ENCODE results near the gene ANKRD63. TPM values are rescaled to one million over a fixed set of nuclear protein-coding genes. Genes with fewer than 3 reads are reported as not detected.

Gene ANKRD63
- total and polyA plus RNA-seq, 9 of the 15 experiments (the other 6 are each of a cell fraction or from before 2014, with no cell fraction given): 1.3 to 2.0 (median 1.8) TPM; not detected in 6

- TF ChIP-seq TFAP4 (CRISPR knock-in tag; IDR thresholded peaks at IDR 0.05; ENCODE audit: borderline replicate concordance): peak; percentile 62; the same call in 1 of the 2 replicates
- 0 out of 4 replicates have a peak, but pooled peaks of 1 of the 2 experiments have one; percentile 4 for TF ChIP-seq SIN3A (IDR thresholded peaks at IDR 0.05; ENCODE audit: borderline replicate concordance in 2 of 2, control insufficient read depth in 1 of 2, low read depth in 2 of 2, low read length in 2 of 2)
- peak; percentile 93 for TF ChIP-seq MGA (IDR thresholded peaks at IDR 0.05)
- peak; percentile 84 to 85; a peak in 3 of 4 replicates for TF ChIP-seq UBTF (IDR thresholded peaks at IDR 0.05; ENCODE audit: borderline replicate concordance in 1 of 2, low read depth in 2 of 2, low read length in 2 of 2)
- TF ChIP-seq NR2C2 (CRISPR knock-in tag; IDR thresholded peaks at IDR 0.05): no peak
- TF ChIP-seq NR2C2 (tag; IDR thresholded peaks at IDR 0.05): no peak
- no peak for TF ChIP-seq SMARCC2 (IDR thresholded peaks at IDR 0.05; ENCODE audit: low read depth)
- no peak for TF ChIP-seq RBM22 (IDR thresholded peaks at IDR 0.05; ENCODE audit: low read depth, low read length, poor library complexity, severe bottlenecking)
- no peak for TF ChIP-seq ZNF23 (CRISPR knock-in tag; IDR thresholded peaks at IDR 0.05)
- no peak for TF ChIP-seq HOXB6 (CRISPR knock-in tag; IDR thresholded peaks at IDR 0.05; ENCODE audit: borderline replicate concordance)
- TF ChIP-seq ARID2 (IDR thresholded peaks at IDR 0.05): no peak
- TF ChIP-seq KDM1A (IDR thresholded peaks at IDR 0.05): no peak
Measured at GRCh38 chr15:40290918-40291574, 8.2 kb upstream of the ANKRD63 start (continued).

Measured in K562 (cell line).